Activated effector memory CD4-positive, alpha-beta T cell treated with Interleukin-2 at 50 U/mL for 16 hours (primary cell): ENCODE data around the gene ROBO1.
"Not testable (repeated sequence)": the region's sequence is repeated elsewhere in the genome, so short reads cannot be mapped to it uniquely, and the experiment has no call there.

Experiments
- DNase-seq: peaks from one replicate; pipeline ENCODE4 v3.0.0-alpha.2; 2020

The ROBO1 gene

DNA sequence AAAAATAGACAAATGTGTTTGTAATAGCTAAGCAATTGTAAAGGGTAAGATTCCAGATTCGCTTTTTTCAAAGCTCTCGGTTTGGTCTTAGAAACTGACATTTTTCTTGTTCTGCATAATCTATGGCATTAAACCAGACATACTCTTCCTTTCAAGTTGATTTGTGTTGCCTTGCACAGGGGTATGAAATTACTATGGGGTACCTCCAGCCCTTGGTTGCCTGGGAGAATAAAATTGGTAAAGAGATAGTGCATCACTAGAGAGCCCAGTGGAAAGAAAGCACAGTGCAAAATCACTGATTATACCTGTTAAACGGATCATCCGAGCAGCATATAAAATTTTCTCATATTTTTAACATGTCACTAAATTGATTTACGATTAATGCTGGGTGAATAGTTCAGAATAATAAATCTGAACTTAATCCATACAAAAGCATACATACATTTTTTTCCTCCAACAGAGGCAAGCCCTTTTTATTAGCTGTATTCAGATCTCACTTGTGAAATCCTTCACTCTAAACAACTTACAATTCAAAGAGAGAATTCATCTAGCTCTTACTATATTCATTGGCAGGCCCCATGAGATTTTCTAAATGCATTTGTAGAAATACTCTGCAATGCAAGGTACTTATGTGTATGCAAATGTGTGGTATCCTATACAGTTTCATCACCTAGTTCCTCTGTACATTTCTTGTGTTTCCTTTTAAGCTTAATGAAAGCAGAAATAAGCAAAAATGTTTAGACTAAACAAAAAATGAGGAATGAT lies 224.4 kb downstream of the ROBO1 start:
- DNase-seq: no peak

DNA sequence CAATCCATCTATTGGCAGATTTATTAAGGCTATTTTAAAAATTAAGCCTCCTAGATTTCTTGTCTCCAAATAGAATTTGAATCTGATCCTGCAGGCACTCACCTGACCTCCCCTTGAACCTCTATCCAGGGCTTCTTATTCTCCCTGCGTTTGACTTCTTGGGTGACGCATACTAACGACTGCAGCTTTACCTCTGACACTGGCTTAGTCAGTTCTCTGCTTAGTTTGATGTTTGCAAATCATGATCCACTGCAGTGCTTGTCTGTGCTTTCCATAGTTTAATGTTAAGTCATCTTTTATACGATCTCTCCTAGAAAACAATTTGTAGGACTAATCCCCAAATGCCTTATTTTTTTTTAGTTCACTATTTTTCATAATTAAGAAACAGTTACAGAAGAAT lies 233.1 kb downstream of the ROBO1 start:
- no peak for DNase-seq

DNA sequence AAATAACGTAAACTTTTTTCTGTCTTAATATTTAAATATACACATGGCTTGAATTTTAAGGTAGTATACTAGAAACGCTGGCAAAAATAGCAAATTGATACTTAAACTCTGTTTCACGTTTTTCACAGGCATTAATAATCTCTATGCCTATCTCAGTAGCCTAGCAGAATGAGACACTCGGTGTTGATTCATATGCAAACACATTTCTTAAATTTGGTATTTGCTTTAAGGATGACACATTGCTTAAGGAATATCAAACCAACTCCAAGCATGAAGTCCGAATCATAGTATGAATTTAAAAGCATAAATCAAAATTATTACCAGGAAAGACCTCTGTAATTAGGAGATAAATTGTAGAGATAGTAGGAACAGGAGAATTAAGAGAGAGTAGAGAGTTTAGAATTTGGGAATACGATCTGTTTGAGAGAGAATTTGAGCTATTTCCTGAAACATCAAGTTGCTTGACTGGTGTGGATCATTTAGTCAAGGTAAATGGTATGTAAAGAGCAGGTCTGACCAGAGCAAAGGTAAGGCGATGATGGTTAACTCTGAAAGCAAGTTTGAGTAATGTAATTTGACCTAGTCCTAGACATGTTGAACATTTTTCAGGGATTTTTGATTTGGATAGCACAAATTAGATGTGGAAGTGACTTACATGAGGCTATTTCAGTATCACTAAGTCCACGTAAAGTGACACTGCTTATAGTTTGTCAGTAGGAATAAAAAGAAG lies 236.1 kb downstream of the ROBO1 start:
- no peak for DNase-seq

DNA sequence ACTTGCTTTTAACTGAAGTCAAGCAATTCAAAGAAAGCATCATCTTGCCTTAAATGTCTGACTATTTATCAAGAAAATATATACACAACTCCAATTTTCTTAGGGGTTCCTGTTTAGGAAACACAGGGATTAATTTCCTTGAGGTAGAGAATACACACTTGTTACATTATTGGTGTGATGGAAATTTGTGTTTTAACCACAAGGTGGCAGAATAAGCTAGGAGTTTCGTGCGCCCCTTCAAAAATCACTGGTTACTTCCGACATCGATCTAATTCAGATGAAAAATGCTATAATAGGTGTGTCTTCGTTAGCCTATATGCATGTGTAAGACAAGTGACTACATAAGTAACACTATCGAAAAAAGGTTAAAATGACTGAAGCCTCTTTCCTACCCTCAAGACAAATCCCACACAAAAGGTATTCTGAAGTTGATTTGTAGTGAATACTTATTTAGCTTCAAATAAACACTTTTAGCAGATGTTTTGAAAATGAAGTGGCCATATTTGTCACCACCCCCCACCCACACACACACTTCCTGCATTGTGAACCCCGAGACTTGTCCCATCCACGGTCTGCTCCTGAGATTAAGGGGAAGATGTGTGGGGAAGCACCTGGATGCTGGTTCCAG lies 246.5 kb downstream of the ROBO1 start:
- DNase-seq: no peak

DNA sequence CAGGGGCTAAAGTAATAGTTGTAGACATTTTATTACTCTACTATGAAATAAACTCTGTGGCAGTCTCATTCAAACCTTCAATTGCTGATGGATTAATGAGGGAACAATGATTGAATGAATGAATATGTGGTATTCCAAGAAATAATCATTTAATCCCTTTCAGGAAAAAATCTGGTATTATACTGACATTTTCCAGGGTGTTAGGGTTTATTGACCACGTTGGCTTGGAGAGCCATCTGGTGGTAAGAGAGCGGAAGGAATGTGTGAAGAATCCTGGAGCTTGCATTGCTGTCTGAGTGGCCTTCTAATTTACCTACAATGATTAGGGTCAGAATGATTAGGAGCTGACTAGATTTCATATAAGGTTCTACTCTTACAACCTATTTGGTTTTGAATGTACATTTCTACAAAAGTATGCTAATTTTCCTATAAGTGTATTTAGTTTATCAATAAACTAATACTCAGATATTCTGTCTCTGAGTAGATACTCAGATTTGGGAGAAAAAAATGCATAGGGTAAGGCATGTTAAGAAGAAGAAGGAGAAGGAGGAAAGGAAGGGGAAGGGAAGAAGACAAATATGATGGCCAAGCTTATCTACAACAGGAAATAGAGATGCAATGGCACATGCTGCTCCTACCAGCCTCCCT lies 249.9 kb downstream of the ROBO1 start:
- DNase-seq: no peak

DNA sequence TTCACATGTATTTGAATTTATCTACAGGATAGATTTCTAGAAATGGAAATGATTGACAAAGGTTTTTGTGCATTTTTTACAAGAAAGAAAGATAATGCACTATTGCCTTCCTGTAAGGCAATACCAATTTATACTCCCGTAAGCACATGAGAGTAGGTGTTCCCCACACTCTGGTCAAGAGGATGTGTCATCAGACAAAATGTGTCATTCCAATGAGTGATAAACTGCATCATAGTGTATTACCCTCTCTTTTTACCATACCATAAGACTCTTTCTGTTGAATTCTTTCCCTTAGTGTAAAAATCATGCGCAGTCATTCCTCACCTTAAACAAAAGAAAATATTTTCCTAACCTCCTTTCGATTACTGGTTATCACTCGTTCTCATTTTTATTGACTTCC lies 251.0 kb downstream of the ROBO1 start:
- DNase-seq: no peak

DNA sequence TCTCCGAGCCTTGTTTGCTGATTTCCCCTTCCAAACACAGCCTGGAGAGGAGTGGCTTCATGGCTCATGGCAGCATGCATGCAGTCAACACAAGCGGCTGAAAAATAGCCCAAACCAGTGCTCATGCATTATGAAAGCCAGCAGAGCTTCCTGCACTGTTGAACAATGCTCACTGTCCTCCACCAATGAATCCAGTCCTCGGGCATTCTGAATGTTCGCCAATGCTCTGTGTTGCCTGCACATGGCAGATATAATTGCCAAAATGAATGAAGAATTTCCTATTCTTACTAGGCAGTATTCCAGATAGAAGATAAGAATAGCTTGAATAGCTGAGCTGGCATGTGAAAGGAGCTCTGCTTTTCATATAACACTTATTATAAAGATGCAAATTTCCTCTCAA lies 252.7 kb downstream of the ROBO1 start:
- no peak for DNase-seq

DNA sequence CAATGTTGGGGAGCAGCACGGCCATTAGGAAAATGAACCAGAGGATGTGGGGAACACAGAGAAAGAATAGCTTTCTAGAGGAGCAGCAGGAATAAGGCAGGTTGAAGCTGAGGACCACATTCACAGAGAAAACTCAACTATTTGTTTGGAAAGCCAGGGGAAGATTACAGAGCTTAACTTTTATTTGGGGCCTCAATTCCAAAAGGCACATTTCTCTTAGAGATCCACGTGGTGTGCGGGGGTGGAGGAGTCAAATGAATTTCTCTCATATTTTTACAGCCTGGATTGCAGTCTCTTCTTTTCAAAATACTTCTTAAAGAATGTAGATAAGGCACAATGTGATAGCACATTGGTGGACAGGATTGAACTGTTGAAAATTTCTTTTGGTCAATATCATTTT lies 253.7 kb downstream of the ROBO1 start:
- no peak for DNase-seq

DNA sequence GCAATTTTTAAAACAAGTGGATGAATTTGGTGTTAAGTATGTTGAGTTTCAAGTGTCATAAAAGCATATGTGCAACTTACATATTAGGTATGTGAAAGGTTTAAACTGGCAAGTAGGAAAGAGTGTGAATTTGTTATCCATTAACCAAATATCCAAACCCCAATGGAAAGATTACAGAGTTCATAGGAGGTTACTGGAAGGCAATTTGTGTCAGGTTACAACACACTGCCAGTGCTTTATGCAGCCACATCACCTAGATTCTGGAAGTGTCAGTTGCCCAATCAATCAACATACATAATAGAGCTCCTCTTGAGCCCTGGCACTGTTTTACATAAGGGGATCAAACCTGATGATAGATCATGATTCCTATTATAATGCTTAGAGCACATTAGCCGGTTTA lies 261.0 kb downstream of the ROBO1 start:
- DNase-seq: no peak

DNA sequence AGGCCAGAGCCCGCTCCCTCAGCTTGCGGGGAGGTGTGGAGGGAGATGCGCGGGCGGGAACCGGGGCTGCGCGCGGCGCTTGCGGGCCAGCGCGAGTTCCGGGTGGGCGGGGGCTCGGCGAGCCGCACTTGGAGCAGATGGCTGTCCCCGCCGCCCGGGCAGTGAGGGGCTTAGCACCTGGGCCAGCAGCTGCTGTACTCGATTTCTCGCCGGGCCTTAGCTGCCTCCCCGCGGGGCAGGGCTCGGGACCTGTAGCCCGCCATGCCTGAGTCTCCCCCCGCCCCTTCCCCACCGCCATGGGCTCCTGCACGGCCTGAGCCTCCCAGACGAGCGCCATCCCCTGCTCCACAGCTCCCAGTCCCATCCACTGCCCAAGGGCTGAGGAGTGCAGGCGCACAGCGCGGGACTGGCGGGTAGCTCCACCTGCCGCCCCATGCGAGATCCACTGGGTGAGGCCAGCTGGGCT lies 265.5 kb downstream of the ROBO1 start:
- not testable (repeated sequence) for DNase-seq

DNA sequence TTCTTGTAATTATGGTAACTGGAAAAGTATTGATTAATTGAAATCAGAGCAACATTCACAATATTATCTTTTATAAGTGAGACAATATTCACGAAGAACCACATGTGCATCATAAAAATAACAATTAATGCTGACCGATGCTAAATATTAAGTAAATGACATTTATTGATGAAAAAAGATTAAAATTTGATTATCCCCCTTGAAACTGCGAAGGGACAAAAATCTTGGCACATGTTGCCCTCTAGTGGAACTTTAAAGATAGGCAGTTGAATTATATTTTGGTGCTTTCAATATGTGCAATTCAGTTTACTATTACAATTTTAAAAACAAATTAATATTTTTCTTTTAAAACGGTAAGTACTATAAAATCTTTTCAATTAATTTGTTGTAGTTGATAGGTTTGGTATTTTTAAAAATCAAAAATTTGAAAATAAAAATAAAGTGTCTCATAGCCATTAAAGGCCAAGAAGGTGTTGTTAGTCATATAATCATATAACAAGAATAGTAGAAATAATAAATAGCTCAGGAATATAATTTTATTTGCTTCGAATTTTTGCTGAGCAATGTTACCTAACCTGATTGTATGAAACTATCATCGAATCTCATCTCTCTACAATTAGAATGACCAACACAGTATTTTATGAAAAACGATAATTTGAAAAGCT lies 270.2 kb downstream of the ROBO1 start:
- no peak for DNase-seq

DNA sequence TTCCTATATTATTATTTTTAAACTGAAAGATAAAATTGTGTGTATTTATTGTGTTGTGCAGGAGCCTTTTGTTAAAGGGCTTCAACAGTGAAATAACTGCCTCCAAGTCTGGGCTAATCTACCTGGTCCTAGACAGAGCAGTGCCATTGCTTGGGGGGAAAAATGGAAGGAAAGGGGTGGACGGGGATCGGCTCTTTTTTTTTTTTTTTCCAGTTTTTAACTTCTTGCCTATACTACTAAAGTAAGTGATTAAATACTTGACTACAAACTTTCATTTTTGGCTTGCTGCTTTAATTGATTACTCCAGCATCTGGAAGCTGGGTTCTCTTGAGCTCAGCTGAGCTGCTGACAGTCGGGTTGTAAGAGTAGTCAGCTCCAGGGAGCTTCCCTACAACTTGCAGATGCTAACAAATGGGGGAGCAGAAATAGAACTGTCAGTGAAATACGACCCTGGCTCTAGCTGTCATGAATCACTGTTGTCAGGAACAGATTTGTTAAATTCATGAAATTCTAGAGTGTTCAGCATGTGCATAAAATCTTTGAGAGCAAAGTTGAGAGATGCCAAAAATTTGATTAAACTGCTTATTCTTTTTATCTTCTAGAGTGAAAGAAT lies 276.7 kb downstream of the ROBO1 start:
- no peak for DNase-seq

DNA sequence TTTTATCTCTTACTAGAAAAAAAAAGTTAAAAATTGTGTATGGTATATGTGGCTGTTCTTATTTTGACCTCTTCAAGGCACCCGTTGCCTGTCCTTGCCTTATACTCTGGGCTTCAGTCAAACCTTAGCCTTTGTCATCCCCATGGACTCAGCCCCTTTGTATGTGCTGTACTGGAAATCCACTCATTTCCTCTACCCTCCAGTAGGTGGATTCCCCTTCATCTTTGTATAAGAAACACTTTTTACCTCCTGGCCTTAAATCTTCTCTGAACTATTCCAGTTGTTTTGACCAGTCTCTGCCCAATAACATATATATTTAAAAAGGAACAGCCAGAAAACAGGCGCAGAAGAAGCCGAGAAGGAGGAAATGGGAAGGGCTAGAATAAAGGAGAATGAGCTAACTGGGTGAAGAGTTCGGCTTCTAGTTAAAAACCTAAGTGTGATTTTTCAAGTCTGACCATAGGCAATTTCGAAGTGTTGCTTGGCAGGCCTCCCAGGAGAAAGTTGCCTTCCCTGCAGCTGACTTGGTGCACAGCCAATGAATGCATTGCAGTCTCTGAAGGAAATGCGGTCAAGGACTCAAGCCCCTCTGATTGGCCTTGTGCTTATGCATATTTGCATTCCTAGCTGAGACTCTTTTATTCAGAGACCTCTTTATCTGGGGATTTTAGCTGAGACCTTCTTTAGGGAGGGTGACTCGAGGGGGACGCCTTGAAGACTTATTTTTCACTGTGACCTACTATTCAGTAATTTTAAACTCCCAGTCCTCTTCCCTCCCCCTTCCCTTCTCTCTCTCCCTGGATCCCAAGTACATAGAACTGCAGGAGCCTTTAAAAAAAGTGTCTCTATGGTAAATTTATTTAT lies 277.4 kb downstream of the ROBO1 start:
- no peak for DNase-seq

DNA sequence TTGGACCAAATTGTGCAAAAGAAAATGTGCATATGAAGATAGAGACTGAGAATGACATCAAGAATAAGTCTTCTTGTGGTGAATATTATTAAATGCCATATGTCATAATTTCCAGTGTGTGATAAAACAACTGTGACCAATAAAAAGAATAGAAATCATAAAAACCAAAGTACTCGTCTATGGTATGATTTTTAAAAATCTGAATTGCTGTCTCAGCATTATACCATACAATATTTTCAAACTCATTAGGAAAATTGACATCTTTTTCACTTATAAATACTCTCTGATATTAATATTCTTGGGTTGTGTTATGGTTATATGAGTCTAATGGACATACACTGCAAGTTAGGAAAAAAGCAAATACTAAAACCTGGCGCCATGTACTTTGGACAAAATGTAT lies 279.4 kb downstream of the ROBO1 start:
- DNase-seq: no peak

DNA sequence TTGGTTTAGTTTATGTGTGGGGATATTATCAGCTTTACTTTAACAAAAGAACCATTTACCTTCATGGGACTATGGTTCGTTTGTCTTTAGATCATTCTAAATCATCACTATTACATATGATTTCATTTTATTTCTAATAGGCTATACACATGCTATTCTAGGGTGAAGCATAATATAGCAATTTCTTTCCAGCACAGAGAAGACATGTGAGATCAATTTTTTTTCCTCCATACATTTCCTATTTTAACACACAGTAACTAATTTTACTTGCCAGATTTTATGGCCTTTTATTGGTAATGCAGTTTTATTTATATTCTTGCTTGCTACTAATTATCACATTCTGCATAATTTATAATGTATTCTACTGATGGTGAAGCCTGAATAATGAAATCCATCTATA lies 287.1 kb downstream of the ROBO1 start:
- no peak for DNase-seq

DNA sequence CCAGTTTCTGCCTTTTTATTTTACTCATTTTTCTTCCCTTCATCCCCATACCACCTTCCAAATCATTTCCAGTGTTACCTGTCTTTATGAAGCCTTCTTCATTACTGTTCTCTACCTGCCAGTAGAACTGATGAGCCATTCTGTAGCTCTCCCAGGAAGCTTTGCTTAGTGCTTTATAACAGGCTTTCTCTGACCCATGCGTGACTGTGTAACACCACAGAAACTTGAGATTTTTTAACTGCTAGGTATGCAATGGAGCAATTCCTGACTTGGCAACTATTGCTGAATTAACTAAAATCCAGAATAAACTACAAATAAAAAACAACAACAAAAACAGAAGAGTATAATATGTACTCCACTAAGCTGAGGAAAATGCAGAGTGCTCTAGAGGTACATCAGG lies 289.2 kb downstream of the ROBO1 start:
- DNase-seq: no peak

DNA sequence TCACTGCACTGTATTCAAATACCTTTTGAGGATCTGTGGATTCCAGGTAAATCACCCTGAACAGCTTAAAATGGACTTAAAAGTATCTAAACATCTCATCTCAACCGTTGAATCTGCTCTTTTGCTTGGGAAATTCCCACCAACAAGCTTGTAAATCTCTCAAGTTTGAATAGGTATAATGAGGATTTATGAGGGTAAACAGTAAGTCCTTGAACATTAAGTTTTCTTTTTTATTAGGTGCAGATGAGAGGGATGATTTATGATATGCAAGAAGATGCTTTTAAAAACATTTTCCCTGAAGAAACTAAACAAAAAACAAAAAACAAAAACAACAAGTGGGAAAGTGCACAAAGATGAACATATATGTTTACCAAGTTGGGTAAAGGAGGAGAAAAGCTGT lies 290.6 kb downstream of the ROBO1 start:
- no peak for DNase-seq

DNA sequence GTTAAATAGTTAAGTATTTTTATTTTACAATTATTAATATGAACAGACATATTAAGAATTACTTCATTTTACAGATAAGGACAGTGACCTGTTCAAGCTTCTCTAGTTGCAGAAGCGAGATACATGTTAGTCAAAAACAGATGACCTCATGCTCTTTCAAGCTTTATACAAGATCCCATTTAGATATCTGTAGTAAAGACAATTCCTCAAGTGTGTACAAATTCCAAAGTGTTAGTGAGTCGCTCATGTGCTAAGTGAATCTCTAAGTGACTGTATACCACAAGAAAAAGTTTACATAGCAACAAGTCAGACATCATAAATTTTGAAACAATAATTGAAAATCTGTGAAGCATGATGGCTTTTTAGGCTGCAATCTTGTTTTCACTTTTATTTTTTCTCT lies 293.8 kb downstream of the ROBO1 start:
- no peak for DNase-seq

DNA sequence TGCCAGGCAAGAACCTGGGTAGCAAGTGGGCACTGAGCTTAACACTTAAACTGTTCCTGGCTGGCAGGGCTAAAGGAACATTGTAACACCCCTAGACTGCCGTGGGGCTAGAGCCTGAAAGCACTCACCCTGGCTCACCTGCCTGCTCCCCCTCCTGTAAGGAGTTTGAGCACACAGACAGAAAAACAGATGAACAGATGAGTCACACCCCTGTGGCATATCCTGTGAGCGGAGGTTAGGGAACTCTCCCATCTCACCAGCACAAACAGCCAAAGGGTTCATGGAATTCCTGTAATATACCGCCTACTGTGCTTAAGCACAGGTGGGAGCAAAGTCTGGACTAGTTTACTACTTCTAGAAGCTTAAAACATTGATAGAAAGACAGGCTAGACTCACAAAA lies 300.1 kb downstream of the ROBO1 start:
- no peak for DNase-seq

DNA sequence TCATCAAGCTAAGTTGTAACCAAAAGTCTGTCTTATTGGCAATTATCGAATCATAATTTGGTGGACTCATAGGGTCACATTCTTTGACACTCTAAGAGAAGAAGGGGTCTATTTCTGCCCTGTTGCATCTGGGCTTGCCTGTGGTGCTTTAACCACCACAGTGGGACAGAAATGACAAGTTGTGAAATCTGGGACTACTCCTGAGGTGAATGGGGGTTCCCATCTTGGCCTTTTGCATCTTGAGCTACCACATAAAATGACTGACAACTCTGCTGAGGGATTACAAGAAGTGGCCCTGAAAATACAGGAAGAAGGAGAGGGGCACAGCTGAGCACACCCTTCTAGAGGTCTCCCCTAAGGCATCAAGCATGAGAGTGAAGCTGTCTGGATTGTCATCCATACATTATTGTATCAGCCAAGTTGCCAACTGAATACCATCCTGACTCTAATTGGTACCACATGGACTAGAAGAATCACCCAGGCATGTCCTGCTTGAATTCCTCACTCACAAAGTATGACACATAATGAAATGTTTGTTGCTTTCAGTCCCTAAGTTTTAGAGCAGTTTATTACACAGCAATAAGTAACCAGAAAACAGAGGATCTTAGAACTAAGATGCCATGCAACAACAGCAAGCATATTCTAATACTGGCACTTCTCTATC lies 306.5 kb downstream of the ROBO1 start:
- DNase-seq: no peak

DNA sequence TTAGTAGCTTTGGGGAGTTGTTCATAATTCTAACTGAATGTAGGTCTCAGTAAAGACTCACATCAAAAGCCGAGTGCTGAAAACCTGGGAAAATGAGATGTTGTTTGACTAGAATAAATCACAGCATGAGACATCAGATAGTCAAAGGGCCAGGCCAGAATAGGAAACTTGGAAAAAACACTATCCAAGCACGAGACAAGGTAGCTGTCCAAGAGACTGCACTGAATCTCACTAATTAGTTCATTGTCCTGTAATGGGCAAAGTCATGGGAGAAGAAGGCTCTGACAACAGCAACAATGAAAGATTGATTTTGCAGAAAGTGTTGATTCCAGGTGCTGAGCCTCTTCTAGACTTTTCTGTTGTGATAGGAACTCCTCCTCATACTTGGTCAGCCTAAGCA lies 314.2 kb downstream of the ROBO1 start:
- no peak for DNase-seq
